Measurements from ENCODE around the gene LCE3B.

LCE3B gene

DNA sequence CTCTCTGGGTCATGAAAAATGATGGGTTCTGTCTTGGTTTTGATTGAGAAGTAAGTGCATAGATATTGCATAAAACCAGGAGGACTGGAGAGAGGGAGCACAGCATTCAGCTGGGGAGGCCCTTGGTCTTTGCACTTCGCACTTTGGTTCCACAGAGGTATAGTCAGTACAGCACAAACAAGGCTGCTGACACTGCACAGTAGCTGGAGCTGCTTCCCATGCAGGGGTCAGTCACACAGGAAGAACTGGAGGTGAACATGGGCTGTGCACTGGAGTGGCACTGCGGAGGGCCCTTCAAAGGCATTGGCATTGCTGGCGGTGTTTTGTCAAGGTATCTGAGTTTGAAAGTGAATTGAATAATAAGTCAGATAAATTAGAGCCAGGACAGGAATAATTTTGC, 45.0 kb downstream of the LCE3B start:
- DNase-seq (ENCODE audit: low read depth), result no peak

DNA sequence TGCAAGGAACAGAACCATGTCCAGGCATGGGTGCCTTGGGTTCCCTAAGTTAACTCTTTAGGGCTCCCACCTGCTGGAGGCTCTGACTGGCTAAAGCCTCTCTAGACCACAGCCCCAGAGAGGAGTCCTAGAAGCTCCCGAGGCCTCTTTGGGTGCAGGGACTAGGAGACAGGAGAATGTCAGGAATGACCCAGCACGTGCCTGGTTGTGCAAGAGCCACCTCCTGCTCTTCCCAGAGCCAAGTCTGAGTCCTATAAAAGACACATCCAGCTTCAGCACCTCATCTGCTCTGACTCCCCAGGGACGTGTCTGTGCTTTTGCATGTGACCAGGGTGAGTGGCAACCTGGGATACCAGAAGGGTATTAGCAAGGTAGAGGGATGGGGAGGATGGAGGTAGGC, 49.5 kb downstream of the LCE3B start, which contains the start of gene LCE2D:
TSS of gene LCE2D (plus strand) at position 283 of the 400 bp plus-strand sequence. CDS start 726 bp downstream, outside the sequence.
- no peak for DNase-seq (ENCODE audit: low read depth)

Measured in fibroblast of the conjunctiva (primary cell).